Lung (tissue), 12 donors: ENCODE data around the gene CYGB. TPM values are rescaled to one million over a fixed set of nuclear protein-coding genes. Genes with fewer than 3 reads are reported as not detected.
A peak's percentile ranks its signal among the peaks of the same experiment; 100 is the strongest.

Source experiments
- ATAC-seq: fragments of 200-7000 bp; cut with Tn5 transposase; one replicate; pipeline ENCODE4 v1.9.1; 2020; ENCODE audit warnings: moderate number of reproducible peaks; ENCODE audit not compliant: insufficient read depth, low FRiP score
- DNase-seq, 3 donors: peaks; one replicate each; pipeline ENCODE4 v3.0.0-alpha.2; 2013 to 2017
- H3K27ac ChIP-seq, 2 donors: one replicate each; pipeline ENCODE4 v1.5.1; 2013; ENCODE audit warnings: mild to moderate bottlenecking in 2 of 2, moderate library complexity in 2 of 2, control low read depth in 1 of 2, inconsistent platforms in 1 of 2, low read depth in 1 of 2, low read length in 1 of 2
- H3K27me3 ChIP-seq, 3 donors: one replicate each; pipeline ENCODE4 v1.5.1; 2013; ENCODE audit warnings: low read length in 2 of 3; ENCODE audit not compliant: control insufficient read depth in 3 of 3, insufficient read depth in 3 of 3
- H3K36me3 ChIP-seq, 4 donors: one replicate each; pipeline ENCODE4 v1.5.1; 2013; ENCODE audit warnings: low read length in 4 of 4, mild to moderate bottlenecking in 1 of 4, moderate library complexity in 1 of 4; ENCODE audit not compliant: control insufficient read depth in 4 of 4, insufficient read depth in 4 of 4
- H3K4me1 ChIP-seq, 5 donors: one replicate each; pipeline ENCODE4 v1.5.1; 2013; ENCODE audit warnings: low read length in 5 of 5, mild to moderate bottlenecking in 2 of 5, moderate library complexity in 1 of 5; ENCODE audit not compliant: control insufficient read depth in 5 of 5, insufficient read depth in 5 of 5
- H3K4me3 ChIP-seq: one replicate; pipeline ENCODE4 v1.5.1; 2013; ENCODE audit warnings: mild to moderate bottlenecking, control low read depth, moderate library complexity
- H3K9ac ChIP-seq, 2 donors: one replicate each; pipeline ENCODE4 v1.5.1; 2013; ENCODE audit warnings: low read length in 2 of 2, control low read depth in 1 of 2; ENCODE audit not compliant: insufficient read depth in 1 of 2
- H3K9me3 ChIP-seq, 4 donors: one replicate each; pipeline ENCODE4 v1.5.1; 2013; ENCODE audit warnings: low read length in 3 of 4, mild to moderate bottlenecking in 1 of 4, moderate library complexity in 1 of 4; ENCODE audit not compliant: control insufficient read depth in 4 of 4, insufficient read depth in 3 of 4
- WGBS, 2 donors: extraction: QIAGEN DNeasy Blood & Tissue Kit; methylation state at CpG; one replicate each; pipeline ENCODE4 v1.1.7; 2013; 5-methylcytosine and 5-hydroxymethylcytosine counted together
- polyA plus RNA-seq, 2 donors: library from polyadenylated mRNA; stranded (reverse); fragments of 200-250 nt; gene quantifications; one replicate each; pipeline ENCODE4 v1.2.1, GENCODE V29; 2013
- total RNA-seq, 2 donors: library from RNA; depleted of rRNA in 1 of 2; stranded (reverse); fragments of >200 nt in 1 of 2; gene quantifications; one replicate each; pipeline ENCODE4 v1.2.1, GENCODE V29; 2014 to 2021
- TF ChIP-seq, protein P1 (sequence below): IDR thresholded peaks from 2 replicates; pipeline ENCODE4 v1.5.1; 2012; ENCODE audit warnings: mild to moderate bottlenecking; ENCODE audit errors: control extremely low read depth, extremely low read depth
- donor health status: control.
- donor health status: control.
- donor health status: Bipolar disorder and iron deficiency.
- donor health status: healthy.
- donor health status: DM: yes; HTN: yes; CAD: no.

Gene CYGB
- total and polyA plus RNA-seq, 4 donors, result 15.9 to 30.4 (median 20.7) TPM

DNA sequence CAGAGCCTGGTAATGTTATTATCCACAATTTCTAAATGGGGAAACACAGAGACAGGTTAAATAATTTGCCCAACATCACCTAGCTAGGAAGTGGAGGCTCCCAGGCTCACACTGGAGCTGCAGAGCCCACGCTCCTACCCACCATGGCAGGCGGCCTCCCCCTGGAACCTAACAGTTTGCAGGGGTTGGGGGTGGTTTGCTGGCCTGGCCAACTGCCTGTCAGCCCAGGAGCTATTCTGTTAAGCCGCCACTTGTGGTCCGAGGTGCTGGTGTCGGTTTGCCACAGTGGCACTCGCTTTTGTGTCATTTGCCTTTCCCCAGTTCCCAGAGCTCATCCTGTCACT lies 5.9 kb upstream of the CYGB start:
- Histone ChIP-seq H3K36me3 (no peaks in the 10 kb centered on the region), H3K9ac (no peak overlapping the region), H3K4me3 (no peak overlapping the region), H3K4me1 (peaks cover 0 to 72% (median 33%) of the 10 kb centered on the region in 5 donors), H3K9me3 (no peaks in the 10 kb centered on the region), H3K27ac (peak overlapping the region in 1 of 2 donors; percentile 41), H3K27me3 (peaks cover 0 to 16% (median 4%) of the 10 kb centered on the region in 3 donors)
- no peak for DNase-seq
- TF ChIP-seq, protein P1, sequence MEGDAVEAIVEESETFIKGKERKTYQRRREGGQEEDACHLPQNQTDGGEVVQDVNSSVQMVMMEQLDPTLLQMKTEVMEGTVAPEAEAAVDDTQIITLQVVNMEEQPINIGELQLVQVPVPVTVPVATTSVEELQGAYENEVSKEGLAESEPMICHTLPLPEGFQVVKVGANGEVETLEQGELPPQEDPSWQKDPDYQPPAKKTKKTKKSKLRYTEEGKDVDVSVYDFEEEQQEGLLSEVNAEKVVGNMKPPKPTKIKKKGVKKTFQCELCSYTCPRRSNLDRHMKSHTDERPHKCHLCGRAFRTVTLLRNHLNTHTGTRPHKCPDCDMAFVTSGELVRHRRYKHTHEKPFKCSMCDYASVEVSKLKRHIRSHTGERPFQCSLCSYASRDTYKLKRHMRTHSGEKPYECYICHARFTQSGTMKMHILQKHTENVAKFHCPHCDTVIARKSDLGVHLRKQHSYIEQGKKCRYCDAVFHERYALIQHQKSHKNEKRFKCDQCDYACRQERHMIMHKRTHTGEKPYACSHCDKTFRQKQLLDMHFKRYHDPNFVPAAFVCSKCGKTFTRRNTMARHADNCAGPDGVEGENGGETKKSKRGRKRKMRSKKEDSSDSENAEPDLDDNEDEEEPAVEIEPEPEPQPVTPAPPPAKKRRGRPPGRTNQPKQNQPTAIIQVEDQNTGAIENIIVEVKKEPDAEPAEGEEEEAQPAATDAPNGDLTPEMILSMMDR, result no peak
- WGBS, 2 donors, result 70 to 78% methylated on average over 6 of the region's 6 CpGs
- no peak for ATAC-seq

DNA sequence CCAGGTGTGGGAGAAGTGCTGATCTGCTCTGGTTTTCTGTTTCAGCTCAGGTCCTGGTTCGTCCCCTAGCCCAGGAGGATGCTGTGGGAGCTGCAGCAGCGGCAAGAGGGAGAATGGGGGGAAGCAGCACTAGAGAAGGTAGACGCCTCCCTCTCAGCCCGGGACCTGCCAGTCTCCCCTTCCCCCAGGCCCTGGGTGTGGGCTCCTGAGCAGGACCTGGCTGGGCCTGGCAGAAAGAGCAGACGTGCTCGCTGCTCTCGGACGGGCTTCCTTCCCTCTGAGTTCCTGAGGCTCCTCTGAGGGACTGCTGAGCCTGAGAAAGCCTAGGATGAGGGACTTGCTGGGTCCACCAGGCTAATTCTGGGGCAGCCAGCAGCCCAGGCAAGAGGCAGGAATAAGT lies 5.5 kb upstream of the CYGB start:
- H3K36me3 ChIP-seq, result no peaks in the 10 kb centered on the region
- TF ChIP-seq, protein P1, result no peak
- no peak for ATAC-seq
- H3K9ac ChIP-seq, result no peak overlapping the region
- WGBS, 2 donors, result 73 to 89% methylated on average over 8 of the region's 8 CpGs
- no peak overlapping the region for H3K27ac ChIP-seq
- peaks cover 0 to 77% (median 33%) of the 10 kb centered on the region in 5 donors for H3K4me1 ChIP-seq
- H3K9me3 ChIP-seq, result no peaks in the 10 kb centered on the region
- DNase-seq, result no peak
- H3K27me3 ChIP-seq, result peaks cover 0 to 16% (median 4%) of the 10 kb centered on the region in 3 donors
- no peak overlapping the region for H3K4me3 ChIP-seq

DNA sequence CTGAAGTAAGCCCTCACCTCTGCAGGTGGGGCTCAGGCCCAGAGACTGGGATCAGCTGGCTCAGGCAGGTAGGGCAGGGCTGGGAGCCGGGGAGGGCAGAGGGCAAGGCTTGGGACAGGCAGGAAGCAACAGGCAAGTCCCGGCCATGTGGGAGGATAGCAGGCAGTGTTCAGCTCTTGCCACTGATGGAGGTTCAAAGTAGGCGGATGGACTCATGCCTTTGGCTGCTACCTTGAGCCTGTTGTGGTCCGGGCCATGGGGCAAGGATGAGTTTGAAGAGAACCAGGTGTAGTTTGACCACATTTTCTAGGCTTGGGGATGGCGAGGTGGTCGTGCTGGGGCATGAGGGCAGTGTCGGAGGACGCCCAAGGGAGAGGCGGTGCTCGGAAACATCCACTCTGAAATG lies 5.1 kb upstream of the CYGB start:
- no peak for ATAC-seq
- Histone ChIP-seq H3K4me3 (no peak overlapping the region), H3K27ac (no peak overlapping the region), H3K36me3 (no peaks in the 10 kb centered on the region), H3K4me1 (peaks cover 0 to 79% (median 33%) of the 10 kb centered on the region in 5 donors), H3K9me3 (no peaks in the 10 kb centered on the region), H3K27me3 (peaks cover 0 to 16% (median under 1%) of the 10 kb centered on the region in 3 donors), H3K9ac (no peak overlapping the region)
- no peak for DNase-seq
- WGBS, 2 donors, result 85 to 90% methylated on average over 10 of the region's 10 CpGs
- TF ChIP-seq, protein P1, result no peak
